Mesendoderm (in vitro differentiated cells): ENCODE data around the gene MERTK.
"Not testable (repeated sequence)": the region's sequence is repeated elsewhere in the genome, so short reads cannot be mapped to it uniquely, and the experiment has no call there.

ENCODE experiments used
- DNase-seq: peaks from one replicate; pipeline ENCODE4 v3.0.0; 2013
- H2AK5ac ChIP-seq: 2 replicates; pipeline ENCODE4 v1.6.1; 2013; ENCODE audit warnings: low read length, inconsistent platforms
- H2BK120ac ChIP-seq: 2 replicates; pipeline ENCODE4 v1.6.1; 2013; ENCODE audit warnings: low read depth, mild to moderate bottlenecking, low read length, moderate library complexity, mixed read lengths
- H2BK15ac ChIP-seq: replicated peaks from 2 replicates; pipeline ENCODE4 v1.6.1; 2013; ENCODE audit warnings: low read depth, mild to moderate bottlenecking, moderate library complexity
- H2BK5ac ChIP-seq: 2 replicates; pipeline ENCODE4 v1.6.1; 2013; ENCODE audit warnings: low read length, inconsistent platforms
- H3K18ac ChIP-seq: 2 replicates; pipeline ENCODE4 v1.6.1; 2013; ENCODE audit warnings: mild to moderate bottlenecking, low read length, mixed read lengths
- H3K23ac ChIP-seq: one replicate; pipeline ENCODE4 v1.6.1; 2013; ENCODE audit warnings: low read length
- H3K27ac ChIP-seq: 2 replicates; pipeline ENCODE4 v1.5.1; 2013; ENCODE audit warnings: low read depth, mild to moderate bottlenecking, inconsistent platforms, low read length, moderate library complexity
- H3K27me3 ChIP-seq: 2 replicates; pipeline ENCODE4 v1.6.1; 2013; ENCODE audit warnings: low read length, control low read depth, mild to moderate bottlenecking, inconsistent platforms; ENCODE audit not compliant: insufficient read depth, poor library complexity
- H3K36me3 ChIP-seq: 2 replicates; pipeline ENCODE4 v1.6.1; 2013; ENCODE audit warnings: low read length, inconsistent platforms; ENCODE audit not compliant: control insufficient read depth, insufficient read depth
- H3K4ac ChIP-seq: one replicate; pipeline ENCODE4 v1.6.1; 2013; ENCODE audit warnings: low read depth, mild to moderate bottlenecking, low read length, moderate library complexity
- H3K4me1 ChIP-seq: 2 replicates; pipeline ENCODE4 v1.6.1; 2013; ENCODE audit warnings: low read depth, low read length, inconsistent platforms; ENCODE audit not compliant: control insufficient read depth
- H3K4me2 ChIP-seq: 2 replicates; pipeline ENCODE4 v1.6.1; 2013; ENCODE audit warnings: low read length
- H3K4me3 ChIP-seq: 2 replicates; pipeline ENCODE4 v1.5.1; 2013; ENCODE audit warnings: mild to moderate bottlenecking, low read length
- H3K56ac ChIP-seq: one replicate; pipeline ENCODE4 v1.6.1; 2013; ENCODE audit warnings: low read length
- H3K79me1 ChIP-seq: 2 replicates; pipeline ENCODE4 v1.6.1; 2013; ENCODE audit warnings: low read length, inconsistent platforms
- H3K79me2 ChIP-seq: 2 replicates; pipeline ENCODE4 v1.6.1; 2013; ENCODE audit warnings: mild to moderate bottlenecking, low read length; ENCODE audit not compliant: control insufficient read depth, insufficient read depth
- H3K9ac ChIP-seq: 2 replicates; pipeline ENCODE4 v1.6.1; 2013; ENCODE audit warnings: low read length, inconsistent platforms
- H4K5ac ChIP-seq: one replicate; pipeline ENCODE4 v1.6.1; 2013; ENCODE audit warnings: low read length
- H4K8ac ChIP-seq: one replicate; pipeline ENCODE4 v1.6.1; 2013; ENCODE audit warnings: low read depth, mild to moderate bottlenecking, control low read depth, low read length, moderate library complexity
- WGBS: extraction: QIAGEN DNeasy Blood & Tissue Kit; methylation state at CpG from one replicate; pipeline ENCODE4 v1.1.7; 2013; ENCODE audit warnings: low lambda C conversion rate, missing lambda C conversion rate; ENCODE audit not compliant: insufficient coverage; ENCODE audit errors: extremely low coverage; 5-methylcytosine and 5-hydroxymethylcytosine counted together

Gene MERTK

GRCh38 chr2:111905475-111905869 lies 7.1 kb downstream of the MERTK start:
- H3K4ac ChIP-seq = not testable (repeated sequence)
- peaks cover 38% of the 10 kb centered on the region for H3K4me1 ChIP-seq

GRCh38 chr2:111905990-111906735 lies 7.8 kb downstream of the MERTK start:
- DNase-seq = peak; percentile 54

More at GRCh38 chr2:111905475-111905869, 7.1 kb downstream of the MERTK start:
- H3K4me3 ChIP-seq, H2BK5ac ChIP-seq, H3K18ac ChIP-seq, DNase-seq, H3K27ac ChIP-seq, H3K27me3 ChIP-seq, H2BK120ac ChIP-seq, H4K8ac ChIP-seq, H3K4me2 ChIP-seq, H3K56ac ChIP-seq, H2BK15ac ChIP-seq, H4K5ac ChIP-seq, H2AK5ac ChIP-seq, H3K9ac ChIP-seq, H3K36me3 ChIP-seq, H3K23ac ChIP-seq: not testable (repeated sequence)
- no CpG with 5 or more reads among the region's 9 CpGs for WGBS
- Histone ChIP-seq H3K79me1 (peaks cover 20% of the 10 kb centered on the region), H3K79me2 (peaks cover 19% of the 10 kb centered on the region)

GRCh38 chr2:111908578-111908977 lies 10.2 kb downstream of the MERTK start:
- Histone ChIP-seq H3K79me2 (peaks cover 19% of the 10 kb centered on the region), H3K36me3 (no peaks in the 10 kb centered on the region), H3K23ac (no peak overlapping the region), H3K4ac (no peak overlapping the region), H2BK15ac (no peak overlapping the region), H4K5ac (no peak overlapping the region), H3K4me2 (no peak overlapping the region), H3K27ac (no peak overlapping the region), H2BK120ac (no peak overlapping the region), H3K4me3 (no peak overlapping the region), H3K27me3 (no peaks in the 10 kb centered on the region), H2AK5ac (no peak overlapping the region), H3K9ac (no peak overlapping the region), H3K56ac (no peak overlapping the region), H2BK5ac (no peak overlapping the region), H4K8ac (no peak overlapping the region), H3K4me1 (peaks cover 27% of the 10 kb centered on the region), H3K18ac (no peak overlapping the region), H3K79me1 (peaks cover 22% of the 10 kb centered on the region)
- no peak for DNase-seq
- no CpG with 5 or more reads among the region's 1 CpG for WGBS

More at GRCh38 chr2:111905990-111906735, 7.8 kb downstream of the MERTK start:
- WGBS = no CpG with 5 or more reads among the region's 4 CpGs
- Histone ChIP-seq H2BK5ac (no peak overlapping the region), H4K5ac (no peak overlapping the region), H3K4me2 (no peak overlapping the region), H3K4me3 (no peak overlapping the region), H3K79me2 (peaks cover 19% of the 10 kb centered on the region), H2BK15ac (no peak overlapping the region), H3K23ac (no peak overlapping the region), H3K18ac (no peak overlapping the region), H3K36me3 (no peaks in the 10 kb centered on the region), H3K79me1 (peaks cover 22% of the 10 kb centered on the region), H3K4me1 (peaks cover 38% of the 10 kb centered on the region), H2AK5ac (no peak overlapping the region), H3K9ac (no peak overlapping the region), H3K4ac (no peak overlapping the region), H3K56ac (no peak overlapping the region), H3K27me3 (no peaks in the 10 kb centered on the region), H4K8ac (no peak overlapping the region), H3K27ac (no peak overlapping the region), H2BK120ac (no peak overlapping the region)

- peaks cover 24% of the 10 kb centered on the region for H3K4me1 ChIP-seq
- no peak for DNase-seq
- H4K5ac ChIP-seq = no peak overlapping the region
- no peaks in the 10 kb centered on the region for H3K36me3 ChIP-seq
- WGBS = no CpG with 5 or more reads among the region's 3 CpGs
- no peaks in the 10 kb centered on the region for H3K27me3 ChIP-seq
- H4K8ac ChIP-seq = no peak overlapping the region
- H2BK5ac ChIP-seq = no peak overlapping the region
- H3K4ac ChIP-seq = no peak overlapping the region
- H3K4me3 ChIP-seq = no peak overlapping the region
- no peak overlapping the region for H3K9ac ChIP-seq
- no peak overlapping the region for H3K23ac ChIP-seq
- H3K79me2 ChIP-seq = peaks cover 17% of the 10 kb centered on the region
- no peak overlapping the region for H2BK120ac ChIP-seq
- no peak overlapping the region for H2AK5ac ChIP-seq
- no peak overlapping the region for H2BK15ac ChIP-seq
- no peak overlapping the region for H3K4me2 ChIP-seq
- H3K27ac ChIP-seq = no peak overlapping the region
- no peak overlapping the region for H3K18ac ChIP-seq
- peaks cover 22% of the 10 kb centered on the region for H3K79me1 ChIP-seq
- H3K56ac ChIP-seq = no peak overlapping the region
Measured at GRCh38 chr2:111909079-111909478, 10.7 kb downstream of the MERTK start.

GRCh38 chr2:111909997-111910396 lies 11.6 kb downstream of the MERTK start:
- not testable (repeated sequence) for H3K36me3 ChIP-seq, H2BK120ac ChIP-seq, H3K27ac ChIP-seq, H3K4ac ChIP-seq, H3K4me2 ChIP-seq, H3K4me3 ChIP-seq, H2BK5ac ChIP-seq, H2BK15ac ChIP-seq, H3K56ac ChIP-seq, H4K5ac ChIP-seq, H3K23ac ChIP-seq, H4K8ac ChIP-seq, H3K27me3 ChIP-seq, H3K18ac ChIP-seq, DNase-seq, H3K9ac ChIP-seq, H2AK5ac ChIP-seq
- Histone ChIP-seq H3K4me1 (peaks cover 19% of the 10 kb centered on the region), H3K79me1 (peaks cover 20% of the 10 kb centered on the region), H3K79me2 (peaks cover 17% of the 10 kb centered on the region)
- no CpG with 5 or more reads among the region's 4 CpGs for WGBS
